Type B pancreatic cell (in vitro differentiated cells): Measurements from ENCODE around the gene HSD17B14. TPM values are rescaled to one million over a fixed set of nuclear protein-coding genes. Genes with fewer than 3 reads are reported as not detected.

Source experiments
- DNase-seq: peaks from one replicate; pipeline ENCODE4 v3.0.0; 2021; ENCODE audit warnings: mixed read lengths; ENCODE audit not compliant: unreplicated experiment; ENCODE audit errors: extremely low spot score
- H3K27ac Mint-ChIP-seq: 2 replicates; pipeline ENCODE4 v1.8.0; 2021; ENCODE audit warnings: mild to moderate bottlenecking, mixed read lengths
- H3K27me3 Mint-ChIP-seq: 2 replicates; pipeline ENCODE4 v1.8.0; 2021; ENCODE audit warnings: mixed read lengths
- H3K36me3 Mint-ChIP-seq: 2 replicates; pipeline ENCODE4 v1.8.0; 2021; ENCODE audit warnings: mixed read lengths
- H3K4me1 Mint-ChIP-seq: one replicate; pipeline ENCODE4 v1.8.0; 2021; ENCODE audit warnings: mixed read lengths; ENCODE audit not compliant: unreplicated experiment
- H3K4me3 Mint-ChIP-seq: 2 replicates; pipeline ENCODE4 v1.8.0; 2021; ENCODE audit warnings: mild to moderate bottlenecking, mixed read lengths
- H3K9me3 Mint-ChIP-seq: 2 replicates; pipeline ENCODE4 v1.8.0; 2021; ENCODE audit warnings: mixed read lengths
- CTCF ChIP-seq: fragments of 200-600 bp; sonication (generic); conservative IDR thresholded peaks from 2 replicates; pipeline ENCODE4 v1.5.0; 2021; ENCODE audit warnings: antibody characterized with exemption, mild to moderate bottlenecking
- total RNA-seq: library from RNA; stranded (reverse); gene quantifications from 2 replicates; pipeline ENCODE4 v1.2.1, GENCODE V29; 2021; ENCODE audit warnings: low replicate concordance

The HSD17B14 gene
- total RNA-seq, 1 donor from 2014 or later: 12.9 TPM

GRCh38 chr19:48806518-48806817 is 29.8 kb downstream of the HSD17B14 start:
- no peak for DNase-seq
- H3K9me3 Mint-ChIP-seq: no peaks in the 10 kb centered on the region
- H3K4me3 Mint-ChIP-seq: peak overlapping the region; percentile 80
- TF ChIP-seq CTCF: no peak
- H3K27ac Mint-ChIP-seq: peak overlapping the region; percentile 85
- no peaks in the 10 kb centered on the region for H3K27me3 Mint-ChIP-seq
- peaks cover 30% of the 10 kb centered on the region for H3K4me1 Mint-ChIP-seq
- H3K36me3 Mint-ChIP-seq: peaks cover 4% of the 10 kb centered on the region

- H3K4me3 Mint-ChIP-seq: no peak overlapping the region
- no peaks in the 10 kb centered on the region for H3K27me3 Mint-ChIP-seq
- peaks cover 30% of the 10 kb centered on the region for H3K4me1 Mint-ChIP-seq
- no peak for TF ChIP-seq CTCF
- no peak overlapping the region for H3K27ac Mint-ChIP-seq
- no peak for DNase-seq
- H3K36me3 Mint-ChIP-seq: peaks cover 4% of the 10 kb centered on the region
- H3K9me3 Mint-ChIP-seq: no peaks in the 10 kb centered on the region
Measured at GRCh38 chr19:48805452-48805851, 30.8 kb downstream of the HSD17B14 start.

- no peaks in the 10 kb centered on the region for H3K27me3 Mint-ChIP-seq
- DNase-seq: no peak
- no peaks in the 10 kb centered on the region for H3K9me3 Mint-ChIP-seq
- peaks cover 21% of the 10 kb centered on the region for H3K4me1 Mint-ChIP-seq
- H3K27ac Mint-ChIP-seq: peak overlapping the region; percentile 61
- H3K36me3 Mint-ChIP-seq: peaks cover 4% of the 10 kb centered on the region
- no peak overlapping the region for H3K4me3 Mint-ChIP-seq
- TF ChIP-seq CTCF: no peak
Measured at GRCh38 chr19:48804496-48804895, 31.8 kb downstream of the HSD17B14 start.

- peaks cover 13% of the 10 kb centered on the region for H3K4me1 Mint-ChIP-seq
- H3K9me3 Mint-ChIP-seq: no peaks in the 10 kb centered on the region
- no peak for TF ChIP-seq CTCF
- H3K27ac Mint-ChIP-seq: no peak overlapping the region
- no peaks in the 10 kb centered on the region for H3K27me3 Mint-ChIP-seq
- no peak for DNase-seq
- H3K4me3 Mint-ChIP-seq: no peak overlapping the region
- H3K36me3 Mint-ChIP-seq: peaks cover 4% of the 10 kb centered on the region
Measured at GRCh38 chr19:48802623-48803022, 33.7 kb downstream of the HSD17B14 start.

- Mint-ChIP-seq H3K9me3 (no peaks in the 10 kb centered on the region), H3K36me3 (peaks cover 4% of the 10 kb centered on the region), H3K27ac (no peak overlapping the region), H3K4me3 (peak overlapping the region; percentile 44), H3K27me3 (no peaks in the 10 kb centered on the region), H3K4me1 (peaks cover 9% of the 10 kb centered on the region)
- TF ChIP-seq CTCF: no peak
- no peak for DNase-seq
Measured at GRCh38 chr19:48799358-48800300, 36.7 kb downstream of the HSD17B14 start.
